Lung (tissue), 12 donors: ENCODE data around the gene TRABD2B. TPM values are rescaled to one million over a fixed set of nuclear protein-coding genes. Genes with fewer than 3 reads are reported as not detected.

Experiments used
- ATAC-seq: fragments of 200-7000 bp; cut with Tn5 transposase; one replicate; pipeline ENCODE4 v1.9.1; 2020; ENCODE audit warnings: moderate number of reproducible peaks; ENCODE audit not compliant: insufficient read depth, low FRiP score
- DNase-seq, 3 donors: peaks; one replicate each; pipeline ENCODE4 v3.0.0-alpha.2; 2013 to 2017
- H3K27ac ChIP-seq, 2 donors: one replicate each; pipeline ENCODE4 v1.5.1; 2013; ENCODE audit warnings: mild to moderate bottlenecking in 2 of 2, moderate library complexity in 2 of 2, control low read depth in 1 of 2, inconsistent platforms in 1 of 2, low read depth in 1 of 2, low read length in 1 of 2
- H3K27me3 ChIP-seq, 3 donors: one replicate each; pipeline ENCODE4 v1.5.1; 2013; ENCODE audit warnings: low read length in 2 of 3; ENCODE audit not compliant: control insufficient read depth in 3 of 3, insufficient read depth in 3 of 3
- H3K36me3 ChIP-seq, 4 donors: one replicate each; pipeline ENCODE4 v1.5.1; 2013; ENCODE audit warnings: low read length in 4 of 4, mild to moderate bottlenecking in 1 of 4, moderate library complexity in 1 of 4; ENCODE audit not compliant: control insufficient read depth in 4 of 4, insufficient read depth in 4 of 4
- H3K4me1 ChIP-seq, 5 donors: one replicate each; pipeline ENCODE4 v1.5.1; 2013; ENCODE audit warnings: low read length in 5 of 5, mild to moderate bottlenecking in 2 of 5, moderate library complexity in 1 of 5; ENCODE audit not compliant: control insufficient read depth in 5 of 5, insufficient read depth in 5 of 5
- H3K4me3 ChIP-seq: one replicate; pipeline ENCODE4 v1.5.1; 2013; ENCODE audit warnings: mild to moderate bottlenecking, control low read depth, moderate library complexity
- H3K9ac ChIP-seq, 2 donors: one replicate each; pipeline ENCODE4 v1.5.1; 2013; ENCODE audit warnings: low read length in 2 of 2, control low read depth in 1 of 2; ENCODE audit not compliant: insufficient read depth in 1 of 2
- H3K9me3 ChIP-seq, 4 donors: one replicate each; pipeline ENCODE4 v1.5.1; 2013; ENCODE audit warnings: low read length in 3 of 4, mild to moderate bottlenecking in 1 of 4, moderate library complexity in 1 of 4; ENCODE audit not compliant: control insufficient read depth in 4 of 4, insufficient read depth in 3 of 4
- CTCF ChIP-seq: IDR thresholded peaks from 2 replicates; pipeline ENCODE4 v1.5.1; 2012; ENCODE audit warnings: mild to moderate bottlenecking; ENCODE audit errors: control extremely low read depth, extremely low read depth
- WGBS, 2 donors: extraction: QIAGEN DNeasy Blood & Tissue Kit; methylation state at CpG; one replicate each; pipeline ENCODE4 v1.1.7; 2013; 5-methylcytosine and 5-hydroxymethylcytosine counted together
- polyA plus RNA-seq, 2 donors: library from polyadenylated mRNA; stranded (reverse); fragments of 200-250 nt; gene quantifications; one replicate each; pipeline ENCODE4 v1.2.1, GENCODE V29; 2013
- total RNA-seq, 2 donors: library from RNA; depleted of rRNA in 1 of 2; stranded (reverse); fragments of >200 nt in 1 of 2; gene quantifications; one replicate each; pipeline ENCODE4 v1.2.1, GENCODE V29; 2014 to 2021
- donor health status: control.
- donor health status: control.
- donor health status: Bipolar disorder and iron deficiency.
- donor health status: healthy.
- donor health status: DM: yes; HTN: yes; CAD: no.

Gene TRABD2B
- total and polyA plus RNA-seq, 4 donors: 0.37 to 1.9 (median 0.64) TPM

- Histone ChIP-seq H3K4me3 (no peak overlapping the region), H3K36me3 (peaks cover 0 to 2% (median 0%) of the 10 kb centered on the region in 4 donors), H3K9me3 (no peaks in the 10 kb centered on the region), H3K9ac (no peak overlapping the region), H3K27ac (no peak overlapping the region), H3K4me1 (peaks cover 0 to 28% (median 0%) of the 10 kb centered on the region in 5 donors), H3K27me3 (peaks cover 0 to 12% (median 0%) of the 10 kb centered on the region in 3 donors)
- ATAC-seq (no peak), DNase-seq (no peak)
- TF ChIP-seq CTCF: no peak
- 92 to 95% methylated on average over 5 of the region's 5 CpGs for WGBS, 2 donors
Observed at GRCh38 chr1:47991673-47992072, 5.5 kb downstream of the TRABD2B start.

GRCh38 chr1:47991187-47991586, 6.0 kb downstream of the TRABD2B start:
- DNase-seq (no peak), ATAC-seq (no peak)
- H3K9me3 ChIP-seq: no peaks in the 10 kb centered on the region
- H3K4me3 ChIP-seq: no peak overlapping the region
- H3K27ac ChIP-seq: no peak overlapping the region
- H3K36me3 ChIP-seq: peaks cover 0 to 2% (median 0%) of the 10 kb centered on the region in 4 donors
- TF ChIP-seq CTCF: no peak
- WGBS, 2 donors: 76 to 78% methylated on average over 5 of the region's 5 CpGs
- H3K4me1 ChIP-seq: peaks cover 0 to 28% (median 0%) of the 10 kb centered on the region in 5 donors
- H3K9ac ChIP-seq: no peak overlapping the region
- peaks cover 0 to 12% (median 0%) of the 10 kb centered on the region in 3 donors for H3K27me3 ChIP-seq

GRCh38 chr1:47990286-47990685, 6.9 kb downstream of the TRABD2B start:
- Histone ChIP-seq H3K9ac (no peak overlapping the region), H3K36me3 (peaks cover 0 to 2% (median 0%) of the 10 kb centered on the region in 4 donors), H3K4me3 (no peak overlapping the region), H3K4me1 (peaks cover 0 to 27% (median 0%) of the 10 kb centered on the region in 5 donors), H3K27ac (no peak overlapping the region), H3K9me3 (peaks cover 0 to under 1% (median 0%) of the 10 kb centered on the region in 4 donors), H3K27me3 (peaks cover 0 to 5% (median 0%) of the 10 kb centered on the region in 3 donors)
- WGBS, 2 donors: 78 to 79% methylated on average over 4 of the region's 4 CpGs
- TF ChIP-seq CTCF: no peak
- ATAC-seq (no peak), DNase-seq (no peak)

GRCh38 chr1:47987601-47988000, 9.6 kb downstream of the TRABD2B start:
- 94 to 96% methylated on average over 11 of the region's 11 CpGs for WGBS, 2 donors
- Histone ChIP-seq H3K36me3 (peaks cover 0 to 2% (median 0%) of the 10 kb centered on the region in 4 donors), H3K9ac (no peak overlapping the region), H3K27ac (no peak overlapping the region), H3K4me1 (peaks cover 0 to 36% (median 4%) of the 10 kb centered on the region in 5 donors), H3K9me3 (peaks cover 0 to 6% (median 0%) of the 10 kb centered on the region in 4 donors), H3K27me3 (peaks cover 0 to 19% (median 3%) of the 10 kb centered on the region in 3 donors), H3K4me3 (no peak overlapping the region)
- ATAC-seq (no peak), DNase-seq (no peak)
- TF ChIP-seq CTCF: no peak
